SK-N-SH (cell line): Measurements from ENCODE around the gene R3HCC1L. TPM values are rescaled to one million over a fixed set of nuclear protein-coding genes. Genes with fewer than 3 reads are reported as not detected.

Source experiments
- CTCF ChIA-PET: fragments of 300-600, 350-600 bp; formaldehyde crosslinking; extraction: SDS; loops from one replicate; lab custom pipeline; 2021; lab: Yijun Ruan, JAX
- POLR2A ChIA-PET: fragments of 350-600 bp; sonication (Branson Sonifier 250); formaldehyde crosslinking; extraction: SDS; loops from one replicate; lab custom pipeline; 2020; ENCODE audit warnings: antibody characterized with exemption, inconsistent platforms; lab: Yijun Ruan, JAX
- DNase-seq: peaks from one replicate; pipeline ENCODE4 v3.0.0; 2012
- H2AFZ ChIP-seq: fragments of 200-600 bp; sonication (generic); 2 replicates; pipeline ENCODE4 v1.8.1; 2016; ENCODE audit warnings: antibody characterized with exemption, mild to moderate bottlenecking, low read depth
- H3F3A ChIP-seq: fragments of 200-600 bp; sonication (generic); replicated peaks from 2 replicates; pipeline ENCODE3; 2016; ENCODE audit warnings: antibody characterized with exemption, mild to moderate bottlenecking; ENCODE audit not compliant: insufficient read depth
- H3K27ac ChIP-seq, 2 experiments: fragments of 200-500 bp in 1 of 2; fragments of 200-600 bp in 1 of 2; sonication (Bioruptor generic) in 1 of 2; sonication (generic), shearing (Covaris generic) in 1 of 2; 2 replicates each; pipeline versions ENCODE4 v1.5.1 to v1.6.1; 2014 to 2016; ENCODE audit warnings: low read depth in 2 of 2, inconsistent platforms in 1 of 2, low read length in 1 of 2, mild to moderate bottlenecking in 1 of 2, mixed read lengths in 1 of 2
- H3K27me3 ChIP-seq: fragments of 200-600 bp; sonication (generic), shearing (Covaris generic); 2 replicates; pipeline ENCODE4 v1.6.1; 2016; ENCODE audit warnings: mixed run types; ENCODE audit not compliant: insufficient read depth
- H3K36me3 ChIP-seq, 2 experiments: fragments of 200-500 bp in 1 of 2; fragments of 200-600 bp in 1 of 2; sonication (Bioruptor generic) in 1 of 2; sonication (generic) in 1 of 2; replicated peaks in 1 of 2; 2 replicates each; pipeline versions ENCODE3 to v1.5.1; 2014 to 2016; ENCODE audit warnings: low read length in 1 of 2, mild to moderate bottlenecking in 1 of 2; ENCODE audit not compliant: insufficient read depth in 2 of 2, control insufficient read depth in 1 of 2
- H3K4me1 ChIP-seq, 2 experiments: fragments of 200-500 bp in 1 of 2; fragments of 200-600 bp in 1 of 2; sonication (Bioruptor generic) in 1 of 2; sonication (generic), shearing (Covaris generic) in 1 of 2; 2 replicates each; pipeline versions ENCODE4 v1.5.1 to v1.6.1; 2014 to 2016; ENCODE audit warnings: low read depth in 1 of 2, low read length in 1 of 2, mixed run types in 1 of 2; ENCODE audit not compliant: insufficient read depth in 2 of 2, control insufficient read depth in 1 of 2
- H3K4me2 ChIP-seq: fragments of 200-600 bp; sonication (generic), shearing (Covaris generic); 2 replicates; pipeline ENCODE4 v1.6.1; 2017; ENCODE audit warnings: mixed run types
- H3K4me3 ChIP-seq, 2 experiments: fragments of 200-500 bp in 1 of 2; fragments of 200-600 bp in 1 of 2; sonication (Bioruptor generic) in 1 of 2; sonication (generic), shearing (Covaris generic) in 1 of 2; 2 replicates each; pipeline versions ENCODE4 v1.5.1 to v1.8.1; 2014 to 2016; ENCODE audit warnings: low read depth in 2 of 2, inconsistent platforms in 1 of 2, low read length in 1 of 2, mild to moderate bottlenecking in 1 of 2, mixed read lengths in 1 of 2, moderate library complexity in 1 of 2
- H3K79me2 ChIP-seq: fragments of 200-600 bp; sonication (generic); 2 replicates; pipeline ENCODE4 v1.8.1; 2017; ENCODE audit warnings: mild to moderate bottlenecking; ENCODE audit not compliant: insufficient read depth
- H3K9ac ChIP-seq: fragments of 200-600 bp; sonication (generic); 2 replicates; pipeline ENCODE4 v1.6.1; 2017; ENCODE audit warnings: mixed run types
- H3K9me2 ChIP-seq: fragments of 200-600 bp; sonication (generic); 2 replicates; pipeline ENCODE4 v1.6.1; 2017; ENCODE audit warnings: mixed run types
- H3K9me3 ChIP-seq: fragments of 200-600 bp; sonication (generic); 2 replicates; pipeline ENCODE4 v1.6.1; 2017; ENCODE audit warnings: mixed run types, mild to moderate bottlenecking, moderate library complexity
- H4K20me1 ChIP-seq: fragments of 200-600 bp; sonication (generic); 2 replicates; pipeline ENCODE4 v1.6.1; 2017; ENCODE audit warnings: mild to moderate bottlenecking, mixed run types; ENCODE audit not compliant: insufficient read depth
- FOSL2 ChIP-seq: IDR thresholded peaks from 2 replicates; pipeline ENCODE4 v1.4.0; 2012; ENCODE audit warnings: low read depth, mild to moderate bottlenecking, moderate library complexity, borderline replicate concordance
- GABPA ChIP-seq: IDR thresholded peaks from 2 replicates; pipeline ENCODE4 v1.4.0; 2012; ENCODE audit warnings: low read depth, mild to moderate bottlenecking
- MXI1 ChIP-seq: IDR thresholded peaks from 2 replicates; pipeline ENCODE4 v1.6.1; 2012; ENCODE audit warnings: mild to moderate bottlenecking, low read depth, low read length, improper control_type of control experiment
- NRF1 ChIP-seq: IDR thresholded peaks from 2 replicates; pipeline ENCODE4 v1.6.1; 2012; ENCODE audit warnings: low read depth, mild to moderate bottlenecking, low read length
- RCOR1 ChIP-seq: fragments of 150-350 bp; IDR thresholded peaks from 2 replicates; pipeline ENCODE4 v1.6.1; 2017; ENCODE audit warnings: antibody characterized with exemption, low read length
- RXRA ChIP-seq: IDR thresholded peaks from 2 replicates; pipeline ENCODE4 v1.4.0; 2012; ENCODE audit warnings: low read depth, mild to moderate bottlenecking, borderline replicate concordance
- SIN3A ChIP-seq: IDR thresholded peaks from 2 replicates; pipeline ENCODE4 v1.6.1; 2012; ENCODE audit warnings: low read depth, mild to moderate bottlenecking, low read length, moderate library complexity, borderline replicate concordance
- SMC3 ChIP-seq: IDR thresholded peaks from 2 replicates; pipeline ENCODE4 v1.6.1; 2012; ENCODE audit warnings: low read depth, low read length, improper control_type of control experiment
- TCF12 ChIP-seq: IDR thresholded peaks from 2 replicates; pipeline ENCODE4 v1.4.0; 2012
- YY1 ChIP-seq: IDR thresholded peaks from 2 replicates; pipeline ENCODE4 v1.4.0; 2012; ENCODE audit warnings: low read depth, mild to moderate bottlenecking
- ZBTB33 ChIP-seq: IDR thresholded peaks from 2 replicates; pipeline ENCODE4 v1.4.0; 2012; ENCODE audit warnings: low read depth, borderline replicate concordance
- WGBS: methylation state at CpG from one replicate; pipeline ENCODE4 v1.1.6; 2017; ENCODE audit warnings: low lambda C conversion rate; 5-methylcytosine and 5-hydroxymethylcytosine counted together
- polyA plus RNA-seq, 3 experiments: library from polyadenylated mRNA; depleted of rRNA; stranded (reverse); fragments of >200 nt; gene quantifications; 2 replicates each; pipeline ENCODE4 v1.2.3, GENCODE V29; 2012
- TF ChIP-seq, protein P1 (sequence below): IDR thresholded peaks from 2 replicates; pipeline ENCODE4 v1.6.1; 2012; ENCODE audit warnings: mild to moderate bottlenecking, low read depth, low read length, moderate library complexity
- TF ChIP-seq, protein P2 (sequence below): fragments of 150-350 bp; IDR thresholded peaks from 2 replicates; pipeline ENCODE4 v1.6.1; 2017; ENCODE audit warnings: antibody characterized with exemption, low read length, low read depth, borderline replicate concordance
- TF ChIP-seq, protein P3 (sequence below): IDR thresholded peaks from 2 replicates; pipeline ENCODE4 v1.4.0; 2012; ENCODE audit warnings: low read depth, borderline replicate concordance

R3HCC1L gene
- polyA plus RNA-seq, 1 of the 3 experiments (the other 2 are of a cell fraction): 6.0 TPM

- TF ChIP-seq, protein P1, sequence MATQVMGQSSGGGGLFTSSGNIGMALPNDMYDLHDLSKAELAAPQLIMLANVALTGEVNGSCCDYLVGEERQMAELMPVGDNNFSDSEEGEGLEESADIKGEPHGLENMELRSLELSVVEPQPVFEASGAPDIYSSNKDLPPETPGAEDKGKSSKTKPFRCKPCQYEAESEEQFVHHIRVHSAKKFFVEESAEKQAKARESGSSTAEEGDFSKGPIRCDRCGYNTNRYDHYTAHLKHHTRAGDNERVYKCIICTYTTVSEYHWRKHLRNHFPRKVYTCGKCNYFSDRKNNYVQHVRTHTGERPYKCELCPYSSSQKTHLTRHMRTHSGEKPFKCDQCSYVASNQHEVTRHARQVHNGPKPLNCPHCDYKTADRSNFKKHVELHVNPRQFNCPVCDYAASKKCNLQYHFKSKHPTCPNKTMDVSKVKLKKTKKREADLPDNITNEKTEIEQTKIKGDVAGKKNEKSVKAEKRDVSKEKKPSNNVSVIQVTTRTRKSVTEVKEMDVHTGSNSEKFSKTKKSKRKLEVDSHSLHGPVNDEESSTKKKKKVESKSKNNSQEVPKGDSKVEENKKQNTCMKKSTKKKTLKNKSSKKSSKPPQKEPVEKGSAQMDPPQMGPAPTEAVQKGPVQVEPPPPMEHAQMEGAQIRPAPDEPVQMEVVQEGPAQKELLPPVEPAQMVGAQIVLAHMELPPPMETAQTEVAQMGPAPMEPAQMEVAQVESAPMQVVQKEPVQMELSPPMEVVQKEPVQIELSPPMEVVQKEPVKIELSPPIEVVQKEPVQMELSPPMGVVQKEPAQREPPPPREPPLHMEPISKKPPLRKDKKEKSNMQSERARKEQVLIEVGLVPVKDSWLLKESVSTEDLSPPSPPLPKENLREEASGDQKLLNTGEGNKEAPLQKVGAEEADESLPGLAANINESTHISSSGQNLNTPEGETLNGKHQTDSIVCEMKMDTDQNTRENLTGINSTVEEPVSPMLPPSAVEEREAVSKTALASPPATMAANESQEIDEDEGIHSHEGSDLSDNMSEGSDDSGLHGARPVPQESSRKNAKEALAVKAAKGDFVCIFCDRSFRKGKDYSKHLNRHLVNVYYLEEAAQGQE: no peak
- TF ChIP-seq GABPA (no peak), ZBTB33 (no peak), TCF12 (no peak), NRF1 (no peak), RCOR1 (no peak), SMC3 (no peak), RXRA (no peak)
- TF ChIP-seq, protein P2, sequence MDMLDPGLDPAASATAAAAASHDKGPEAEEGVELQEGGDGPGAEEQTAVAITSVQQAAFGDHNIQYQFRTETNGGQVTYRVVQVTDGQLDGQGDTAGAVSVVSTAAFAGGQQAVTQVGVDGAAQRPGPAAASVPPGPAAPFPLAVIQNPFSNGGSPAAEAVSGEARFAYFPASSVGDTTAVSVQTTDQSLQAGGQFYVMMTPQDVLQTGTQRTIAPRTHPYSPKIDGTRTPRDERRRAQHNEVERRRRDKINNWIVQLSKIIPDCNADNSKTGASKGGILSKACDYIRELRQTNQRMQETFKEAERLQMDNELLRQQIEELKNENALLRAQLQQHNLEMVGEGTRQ: no peak
- TF ChIP-seq, protein P3, sequence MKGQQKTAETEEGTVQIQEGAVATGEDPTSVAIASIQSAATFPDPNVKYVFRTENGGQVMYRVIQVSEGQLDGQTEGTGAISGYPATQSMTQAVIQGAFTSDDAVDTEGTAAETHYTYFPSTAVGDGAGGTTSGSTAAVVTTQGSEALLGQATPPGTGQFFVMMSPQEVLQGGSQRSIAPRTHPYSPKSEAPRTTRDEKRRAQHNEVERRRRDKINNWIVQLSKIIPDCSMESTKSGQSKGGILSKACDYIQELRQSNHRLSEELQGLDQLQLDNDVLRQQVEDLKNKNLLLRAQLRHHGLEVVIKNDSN: no peak
Measured at GRCh38 chr10:98096731-98097130, 37.7 kb upstream of the R3HCC1L start (continued).

DNA sequence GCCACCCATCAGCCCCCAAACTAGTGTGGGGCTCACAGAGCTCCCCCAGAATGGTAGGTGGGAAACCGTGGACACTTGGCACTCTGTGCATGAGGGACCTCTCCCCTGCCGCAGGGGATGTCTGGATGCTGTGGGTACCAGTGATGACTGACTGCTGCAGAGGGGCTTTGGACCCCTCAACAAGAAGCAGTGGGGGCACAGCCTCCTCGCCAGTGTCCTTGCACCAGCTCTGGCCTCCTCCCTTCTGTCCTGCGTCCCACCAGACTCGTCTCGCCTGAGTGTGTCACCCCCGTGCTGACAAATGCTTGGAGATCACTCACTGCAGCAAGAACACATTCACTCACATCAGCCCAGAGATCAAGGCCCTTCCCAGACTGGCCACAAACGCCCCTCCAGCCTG, 37.3 kb upstream of the R3HCC1L start:
- CTCF ChIA-PET: no interaction called here
- H3K9ac ChIP-seq: no peak overlapping the region
- no peaks in the 10 kb centered on the region for H3K36me3 ChIP-seq

More for the DNA sequence above, 37.3 kb upstream of the R3HCC1L start:
- H3F3A ChIP-seq: no peaks in the 10 kb centered on the region
- no peaks in the 10 kb centered on the region for H3K4me1 ChIP-seq
- 35% methylated on average over 4 of the region's 8 CpGs for WGBS
- no peaks in the 10 kb centered on the region for H3K79me2 ChIP-seq
- no peak overlapping the region for H3K27ac ChIP-seq
- H2AFZ ChIP-seq: no peak overlapping the region
- DNase-seq: no peak
- no peaks in the 10 kb centered on the region for H3K27me3 ChIP-seq
- H3K4me2 ChIP-seq: no peak overlapping the region
- no peaks in the 10 kb centered on the region for H4K20me1 ChIP-seq
- no peak overlapping the region for H3K4me3 ChIP-seq
- TF ChIP-seq MXI1 (no peak), SMC3 (no peak), FOSL2 (no peak), SIN3A (no peak), YY1 (no peak)
- TF ChIP-seq, protein P2: no peak
- TF ChIP-seq, all 33 proteins: peak for 0
- POLR2A ChIA-PET: no interaction called here
- H3K9me3 ChIP-seq: no peaks in the 10 kb centered on the region
- no peaks in the 10 kb centered on the region for H3K9me2 ChIP-seq
